ENCODE data around the gene KPNA2. TPM values are rescaled to one million over a fixed set of nuclear protein-coding genes. Genes with fewer than 3 reads are reported as not detected.

KPNA2 gene
- total and polyA plus RNA-seq, 9 of the 15 experiments (the other 6 are each of a cell fraction or from before 2014, with no cell fraction given) = 132 to 984 (median 241) TPM

DNA sequence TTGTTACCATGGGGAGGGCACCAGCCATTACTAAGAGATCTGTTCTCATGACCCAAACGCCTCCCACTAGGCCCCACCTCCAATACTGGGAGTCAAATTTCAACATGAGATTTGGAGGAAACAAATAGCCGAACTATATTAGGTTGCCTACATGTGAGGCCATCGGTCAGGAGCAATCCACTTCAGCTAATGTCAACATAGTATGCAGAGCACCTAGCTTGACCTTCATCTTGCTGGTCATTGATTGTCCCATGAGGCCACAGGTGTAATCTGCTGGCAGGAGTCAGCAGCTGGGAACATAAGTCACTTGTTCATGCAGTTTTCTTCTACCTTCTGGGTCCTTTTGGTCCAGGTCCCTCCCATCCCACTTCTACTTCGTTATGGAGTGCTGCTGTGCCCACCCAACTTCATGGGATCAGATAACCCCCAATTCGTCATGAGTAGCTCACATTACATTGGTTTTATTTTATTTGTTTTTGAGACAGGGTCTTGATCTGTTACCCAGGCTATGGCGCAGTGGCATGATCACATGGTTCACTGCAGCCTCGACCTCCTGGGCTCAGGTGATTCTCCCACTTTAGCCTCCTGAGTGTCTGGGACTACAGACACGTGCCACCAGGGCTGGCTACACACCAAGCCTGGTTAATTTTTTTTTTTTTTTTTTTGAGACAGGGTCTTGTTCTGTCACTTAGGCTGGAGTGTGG is 5.9 kb upstream of the KPNA2 start (continued):
- TF ChIP-seq NR2C1 (IDR thresholded peaks at IDR 0.05) (no peak), NR2C1 (tag; IDR thresholded peaks at IDR 0.05) (peak; percentile 64), RFX1 (IDR thresholded peaks at IDR 0.05) (peak; percentile 75), ZNF384 (IDR thresholded peaks at IDR 0.05; ENCODE audit: low read depth, low read length) (no peak), CEBPB (tag; IDR thresholded peaks at IDR 0.05) (peak; percentile 43), GTF2F1 (IDR thresholded peaks at IDR 0.05; ENCODE audit: low read depth, low read length) (no peak), XRCC3 (IDR thresholded peaks at IDR 0.05) (no peak)
- TF ChIP-seq, protein P1, sequence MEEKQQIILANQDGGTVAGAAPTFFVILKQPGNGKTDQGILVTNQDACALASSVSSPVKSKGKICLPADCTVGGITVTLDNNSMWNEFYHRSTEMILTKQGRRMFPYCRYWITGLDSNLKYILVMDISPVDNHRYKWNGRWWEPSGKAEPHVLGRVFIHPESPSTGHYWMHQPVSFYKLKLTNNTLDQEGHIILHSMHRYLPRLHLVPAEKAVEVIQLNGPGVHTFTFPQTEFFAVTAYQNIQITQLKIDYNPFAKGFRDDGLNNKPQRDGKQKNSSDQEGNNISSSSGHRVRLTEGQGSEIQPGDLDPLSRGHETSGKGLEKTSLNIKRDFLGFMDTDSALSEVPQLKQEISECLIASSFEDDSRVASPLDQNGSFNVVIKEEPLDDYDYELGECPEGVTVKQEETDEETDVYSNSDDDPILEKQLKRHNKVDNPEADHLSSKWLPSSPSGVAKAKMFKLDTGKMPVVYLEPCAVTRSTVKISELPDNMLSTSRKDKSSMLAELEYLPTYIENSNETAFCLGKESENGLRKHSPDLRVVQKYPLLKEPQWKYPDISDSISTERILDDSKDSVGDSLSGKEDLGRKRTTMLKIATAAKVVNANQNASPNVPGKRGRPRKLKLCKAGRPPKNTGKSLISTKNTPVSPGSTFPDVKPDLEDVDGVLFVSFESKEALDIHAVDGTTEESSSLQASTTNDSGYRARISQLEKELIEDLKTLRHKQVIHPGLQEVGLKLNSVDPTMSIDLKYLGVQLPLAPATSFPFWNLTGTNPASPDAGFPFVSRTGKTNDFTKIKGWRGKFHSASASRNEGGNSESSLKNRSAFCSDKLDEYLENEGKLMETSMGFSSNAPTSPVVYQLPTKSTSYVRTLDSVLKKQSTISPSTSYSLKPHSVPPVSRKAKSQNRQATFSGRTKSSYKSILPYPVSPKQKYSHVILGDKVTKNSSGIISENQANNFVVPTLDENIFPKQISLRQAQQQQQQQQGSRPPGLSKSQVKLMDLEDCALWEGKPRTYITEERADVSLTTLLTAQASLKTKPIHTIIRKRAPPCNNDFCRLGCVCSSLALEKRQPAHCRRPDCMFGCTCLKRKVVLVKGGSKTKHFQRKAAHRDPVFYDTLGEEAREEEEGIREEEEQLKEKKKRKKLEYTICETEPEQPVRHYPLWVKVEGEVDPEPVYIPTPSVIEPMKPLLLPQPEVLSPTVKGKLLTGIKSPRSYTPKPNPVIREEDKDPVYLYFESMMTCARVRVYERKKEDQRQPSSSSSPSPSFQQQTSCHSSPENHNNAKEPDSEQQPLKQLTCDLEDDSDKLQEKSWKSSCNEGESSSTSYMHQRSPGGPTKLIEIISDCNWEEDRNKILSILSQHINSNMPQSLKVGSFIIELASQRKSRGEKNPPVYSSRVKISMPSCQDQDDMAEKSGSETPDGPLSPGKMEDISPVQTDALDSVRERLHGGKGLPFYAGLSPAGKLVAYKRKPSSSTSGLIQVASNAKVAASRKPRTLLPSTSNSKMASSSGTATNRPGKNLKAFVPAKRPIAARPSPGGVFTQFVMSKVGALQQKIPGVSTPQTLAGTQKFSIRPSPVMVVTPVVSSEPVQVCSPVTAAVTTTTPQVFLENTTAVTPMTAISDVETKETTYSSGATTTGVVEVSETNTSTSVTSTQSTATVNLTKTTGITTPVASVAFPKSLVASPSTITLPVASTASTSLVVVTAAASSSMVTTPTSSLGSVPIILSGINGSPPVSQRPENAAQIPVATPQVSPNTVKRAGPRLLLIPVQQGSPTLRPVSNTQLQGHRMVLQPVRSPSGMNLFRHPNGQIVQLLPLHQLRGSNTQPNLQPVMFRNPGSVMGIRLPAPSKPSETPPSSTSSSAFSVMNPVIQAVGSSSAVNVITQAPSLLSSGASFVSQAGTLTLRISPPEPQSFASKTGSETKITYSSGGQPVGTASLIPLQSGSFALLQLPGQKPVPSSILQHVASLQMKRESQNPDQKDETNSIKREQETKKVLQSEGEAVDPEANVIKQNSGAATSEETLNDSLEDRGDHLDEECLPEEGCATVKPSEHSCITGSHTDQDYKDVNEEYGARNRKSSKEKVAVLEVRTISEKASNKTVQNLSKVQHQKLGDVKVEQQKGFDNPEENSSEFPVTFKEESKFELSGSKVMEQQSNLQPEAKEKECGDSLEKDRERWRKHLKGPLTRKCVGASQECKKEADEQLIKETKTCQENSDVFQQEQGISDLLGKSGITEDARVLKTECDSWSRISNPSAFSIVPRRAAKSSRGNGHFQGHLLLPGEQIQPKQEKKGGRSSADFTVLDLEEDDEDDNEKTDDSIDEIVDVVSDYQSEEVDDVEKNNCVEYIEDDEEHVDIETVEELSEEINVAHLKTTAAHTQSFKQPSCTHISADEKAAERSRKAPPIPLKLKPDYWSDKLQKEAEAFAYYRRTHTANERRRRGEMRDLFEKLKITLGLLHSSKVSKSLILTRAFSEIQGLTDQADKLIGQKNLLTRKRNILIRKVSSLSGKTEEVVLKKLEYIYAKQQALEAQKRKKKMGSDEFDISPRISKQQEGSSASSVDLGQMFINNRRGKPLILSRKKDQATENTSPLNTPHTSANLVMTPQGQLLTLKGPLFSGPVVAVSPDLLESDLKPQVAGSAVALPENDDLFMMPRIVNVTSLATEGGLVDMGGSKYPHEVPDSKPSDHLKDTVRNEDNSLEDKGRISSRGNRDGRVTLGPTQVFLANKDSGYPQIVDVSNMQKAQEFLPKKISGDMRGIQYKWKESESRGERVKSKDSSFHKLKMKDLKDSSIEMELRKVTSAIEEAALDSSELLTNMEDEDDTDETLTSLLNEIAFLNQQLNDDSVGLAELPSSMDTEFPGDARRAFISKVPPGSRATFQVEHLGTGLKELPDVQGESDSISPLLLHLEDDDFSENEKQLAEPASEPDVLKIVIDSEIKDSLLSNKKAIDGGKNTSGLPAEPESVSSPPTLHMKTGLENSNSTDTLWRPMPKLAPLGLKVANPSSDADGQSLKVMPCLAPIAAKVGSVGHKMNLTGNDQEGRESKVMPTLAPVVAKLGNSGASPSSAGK (IDR thresholded peaks at IDR 0.05) = 0 out of 2 replicates have a peak, but pooled peaks have one; percentile 11
- TF ChIP-seq, protein P2, sequence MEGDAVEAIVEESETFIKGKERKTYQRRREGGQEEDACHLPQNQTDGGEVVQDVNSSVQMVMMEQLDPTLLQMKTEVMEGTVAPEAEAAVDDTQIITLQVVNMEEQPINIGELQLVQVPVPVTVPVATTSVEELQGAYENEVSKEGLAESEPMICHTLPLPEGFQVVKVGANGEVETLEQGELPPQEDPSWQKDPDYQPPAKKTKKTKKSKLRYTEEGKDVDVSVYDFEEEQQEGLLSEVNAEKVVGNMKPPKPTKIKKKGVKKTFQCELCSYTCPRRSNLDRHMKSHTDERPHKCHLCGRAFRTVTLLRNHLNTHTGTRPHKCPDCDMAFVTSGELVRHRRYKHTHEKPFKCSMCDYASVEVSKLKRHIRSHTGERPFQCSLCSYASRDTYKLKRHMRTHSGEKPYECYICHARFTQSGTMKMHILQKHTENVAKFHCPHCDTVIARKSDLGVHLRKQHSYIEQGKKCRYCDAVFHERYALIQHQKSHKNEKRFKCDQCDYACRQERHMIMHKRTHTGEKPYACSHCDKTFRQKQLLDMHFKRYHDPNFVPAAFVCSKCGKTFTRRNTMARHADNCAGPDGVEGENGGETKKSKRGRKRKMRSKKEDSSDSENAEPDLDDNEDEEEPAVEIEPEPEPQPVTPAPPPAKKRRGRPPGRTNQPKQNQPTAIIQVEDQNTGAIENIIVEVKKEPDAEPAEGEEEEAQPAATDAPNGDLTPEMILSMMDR (IDR thresholded peaks at IDR 0.05 in 2 of 3, conservative IDR thresholded peaks at IDR 0.05 in 1 of 3; ENCODE audit: insufficient read depth in 2 of 3, low read depth in 1 of 3, low read length in 3 of 3) = no peak
- TF ChIP-seq, protein P3, sequence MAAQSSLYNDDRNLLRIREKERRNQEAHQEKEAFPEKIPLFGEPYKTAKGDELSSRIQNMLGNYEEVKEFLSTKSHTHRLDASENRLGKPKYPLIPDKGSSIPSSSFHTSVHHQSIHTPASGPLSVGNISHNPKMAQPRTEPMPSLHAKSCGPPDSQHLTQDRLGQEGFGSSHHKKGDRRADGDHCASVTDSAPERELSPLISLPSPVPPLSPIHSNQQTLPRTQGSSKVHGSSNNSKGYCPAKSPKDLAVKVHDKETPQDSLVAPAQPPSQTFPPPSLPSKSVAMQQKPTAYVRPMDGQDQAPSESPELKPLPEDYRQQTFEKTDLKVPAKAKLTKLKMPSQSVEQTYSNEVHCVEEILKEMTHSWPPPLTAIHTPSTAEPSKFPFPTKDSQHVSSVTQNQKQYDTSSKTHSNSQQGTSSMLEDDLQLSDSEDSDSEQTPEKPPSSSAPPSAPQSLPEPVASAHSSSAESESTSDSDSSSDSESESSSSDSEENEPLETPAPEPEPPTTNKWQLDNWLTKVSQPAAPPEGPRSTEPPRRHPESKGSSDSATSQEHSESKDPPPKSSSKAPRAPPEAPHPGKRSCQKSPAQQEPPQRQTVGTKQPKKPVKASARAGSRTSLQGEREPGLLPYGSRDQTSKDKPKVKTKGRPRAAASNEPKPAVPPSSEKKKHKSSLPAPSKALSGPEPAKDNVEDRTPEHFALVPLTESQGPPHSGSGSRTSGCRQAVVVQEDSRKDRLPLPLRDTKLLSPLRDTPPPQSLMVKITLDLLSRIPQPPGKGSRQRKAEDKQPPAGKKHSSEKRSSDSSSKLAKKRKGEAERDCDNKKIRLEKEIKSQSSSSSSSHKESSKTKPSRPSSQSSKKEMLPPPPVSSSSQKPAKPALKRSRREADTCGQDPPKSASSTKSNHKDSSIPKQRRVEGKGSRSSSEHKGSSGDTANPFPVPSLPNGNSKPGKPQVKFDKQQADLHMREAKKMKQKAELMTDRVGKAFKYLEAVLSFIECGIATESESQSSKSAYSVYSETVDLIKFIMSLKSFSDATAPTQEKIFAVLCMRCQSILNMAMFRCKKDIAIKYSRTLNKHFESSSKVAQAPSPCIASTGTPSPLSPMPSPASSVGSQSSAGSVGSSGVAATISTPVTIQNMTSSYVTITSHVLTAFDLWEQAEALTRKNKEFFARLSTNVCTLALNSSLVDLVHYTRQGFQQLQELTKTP (IDR thresholded peaks at IDR 0.05; ENCODE audit: low read depth in 1 of 2, partially characterized antibody in 2 of 2) = peak in 1 of 2 experiments; percentile 45

Measured in K562 (cell line).